A549 (cell line): Measurements from ENCODE around the gene HOXD9. TPM values are rescaled to one million over a fixed set of nuclear protein-coding genes. Genes with fewer than 3 reads are reported as not detected.

ENCODE experiments used
- ATAC-seq, 2 experiments: fragments of 200-7000 bp in 1 of 2; fragments of >200 bp in 1 of 2; cut with Nextera tagmentation in 1 of 2; cut with Tn5 transposase in 1 of 2; 3 replicates each; pipeline versions ENCODE4 v1.8.0 to v1.9.1; 2018 to 2020; ENCODE audit warnings: mild to moderate bottlenecking in 1 of 2, moderate library complexity in 1 of 2
- CTCF ChIA-PET: fragments of 300-600 bp; sonication (Branson Sonifier 250); formaldehyde crosslinking; extraction: SDS; loops from one replicate; lab custom pipeline; 2021; ENCODE audit warnings: antibody characterized with exemption, inconsistent platforms; lab: Yijun Ruan, JAX
- POLR2A ChIA-PET: fragments of 350-600 bp; formaldehyde crosslinking; extraction: SDS; loops from one replicate; lab custom pipeline; 2021; ENCODE audit warnings: antibody characterized with exemption, inconsistent platforms; lab: Yijun Ruan, JAX
- DNase-seq, 2 experiments: peaks; one replicate each; pipeline versions ENCODE4 v3.0.0 to v3.0.0-alpha.2; 2011 to 2016; ENCODE audit warnings: low read depth in 1 of 2, low spot score in 1 of 2
- FAIRE-seq: peaks from 2 replicates; lab custom pipeline; 2011; peaks lifted over from hg19 to GRCh38; lab: Jason Lieb, UNC
- H3K27ac ChIP-seq, 2 experiments: fragments of >200 bp; sonication (Bioruptor Twin); formaldehyde crosslinking; 3 replicates each; pipeline ENCODE4 v1.5.1; 2016 to 2017
- H3K4me1 ChIP-seq: fragments of >200 bp; sonication (Bioruptor Twin); formaldehyde crosslinking; 3 replicates; pipeline ENCODE4 v1.6.1; 2016
- H3K4me2 ChIP-seq: fragments of >200 bp; sonication (Bioruptor Twin); formaldehyde crosslinking; 3 replicates; pipeline ENCODE4 v1.6.1; 2016
- H3K4me3 ChIP-seq: fragments of >200 bp; sonication (Bioruptor Twin); formaldehyde crosslinking; 3 replicates; pipeline ENCODE4 v1.5.1; 2016
- H3K9me3 ChIP-seq: fragments of >200 bp; sonication (Bioruptor Twin); formaldehyde crosslinking; 3 replicates; pipeline ENCODE4 v1.6.1; 2016
- BHLHE40 ChIP-seq: IDR thresholded peaks from 2 replicates; pipeline ENCODE4 v1.6.1; 2012; ENCODE audit warnings: low read depth, low read length, inconsistent platforms
- JUN ChIP-seq, 2 experiments: fragments of >200 bp; sonication (Bioruptor Twin); formaldehyde crosslinking; IDR thresholded peaks; 2 replicates in 1 of 2; 3 replicates in 1 of 2; pipeline ENCODE4 v1.6.1; 2016 to 2017
- NFE2L2 ChIP-seq: fragments of 150-350 bp; conservative IDR thresholded peaks from 2 replicates; pipeline ENCODE4 v1.6.1; 2014; ENCODE audit warnings: low read length
- PBX3 ChIP-seq: IDR thresholded peaks from 2 replicates; pipeline ENCODE4 v1.6.1; 2012
- POLR2A ChIP-seq: IDR thresholded peaks from 2 replicates; pipeline ENCODE4 v1.6.1; 2012; ENCODE audit warnings: mild to moderate bottlenecking, low read length
- RCOR1 ChIP-seq: fragments of 150-350 bp; IDR thresholded peaks from 2 replicates; pipeline ENCODE4 v1.6.1; 2014; ENCODE audit warnings: antibody characterized with exemption, low read length, low read depth
- SREBF2 ChIP-seq: fragments of 450-650 bp; IDR thresholded peaks from 2 replicates; pipeline ENCODE4 v1.6.1; 2014; ENCODE audit warnings: mild to moderate bottlenecking, moderate library complexity
- TP53 ChIP-seq: fragments of 250-450 bp; sonication (Bioruptor Pico); IDR thresholded peaks from 2 replicates; pipeline ENCODE4 v1.5.0; 2021; ENCODE audit warnings: mild to moderate bottlenecking, moderate library complexity
- ZFP36 ChIP-seq: fragments of 450-650 bp; IDR thresholded peaks from 2 replicates; pipeline ENCODE4 v1.6.1; 2014; ENCODE audit warnings: borderline replicate concordance; ENCODE audit not compliant: partially characterized antibody
- ZSCAN20 ChIP-seq: fragments of 250-450 bp; sonication (Bioruptor Pico); IDR thresholded peaks from 2 replicates; pipeline ENCODE4 v1.8.0; 2022; ENCODE audit warnings: mild to moderate bottlenecking, moderate library complexity
- WGBS: methylation state at CpG from one replicate; pipeline ENCODE4 v1.1.6; 2017; ENCODE audit errors: missing lambda C conversion rate; 5-methylcytosine and 5-hydroxymethylcytosine counted together
- polyA plus RNA-seq, 4 experiments: library from polyadenylated mRNA; depleted of rRNA in 3 of 4; stranded (reverse); fragments of >200 nt; fragmentation: RNase III in 1 of 4; extraction: RNeasy Plus Mini Kit Qiagen cat#74134 plus additional on column Dnase treatment in 1 of 4; gene quantifications; 2 replicates in 3 of 4; 3 replicates in 1 of 4; pipeline ENCODE4 v1.2.3, GENCODE V29; 2011 to 2017
- small RNA-seq, 6 experiments: library from RNA; depleted of rRNA; stranded (forward); fragments of <200 nt; gene quantifications; one replicate each; pipeline ENCODE3, GENCODE V24; 2012

Gene HOXD9
- polyA plus RNA-seq, 2 of the 4 experiments (the other 2 are of a cell fraction): 0.45 to 1.0 TPM

DNA sequence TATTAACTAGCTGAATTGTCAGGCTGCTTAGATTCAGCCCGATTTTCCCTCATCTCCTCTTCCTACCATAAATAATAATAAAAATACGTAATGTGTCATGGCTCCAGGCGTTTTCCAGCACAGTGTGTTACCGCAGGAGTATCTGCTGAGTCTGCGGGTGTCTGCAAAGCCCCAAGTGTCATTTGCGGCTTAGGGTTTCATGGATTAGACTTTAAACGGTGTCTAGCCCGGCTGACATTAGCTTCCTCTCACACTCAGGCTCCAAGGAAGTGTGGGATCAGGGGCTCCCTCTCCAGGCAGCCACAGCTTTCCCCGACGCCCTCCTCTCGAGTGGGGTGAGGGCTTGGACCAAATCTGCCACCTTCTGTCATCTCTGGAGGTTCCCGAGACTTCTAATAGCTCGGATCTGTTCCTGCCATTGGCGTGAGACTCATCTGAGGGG is 51.9 kb downstream of the HOXD9 start:
- no peaks in the 10 kb centered on the region for H3K9me3 ChIP-seq
- 0 out of 6 replicates have a peak, but pooled peaks of 1 of the 2 experiments have one; percentile 24 for ATAC-seq
- no peak overlapping the region for H3K4me3 ChIP-seq
- TF ChIP-seq ZFP36: no peak
- no peak for TF ChIP-seq ZSCAN20 (CRISPR knock-in tag)
- no peak for TF ChIP-seq POLR2A
- TF ChIP-seq BHLHE40: no peak
- TF ChIP-seq NFE2L2: no peak
- no peak for TF ChIP-seq RCOR1
- TF ChIP-seq SREBF2: no peak
- TF ChIP-seq TP53 (CRISPR knock-in tag): no peak
- TF ChIP-seq JUN (IDR thresholded peaks at IDR 0.05): no peak
- no peak for TF ChIP-seq PBX3
- CTCF ChIA-PET: interaction anchor here (1.4 kb wide), 2 partner anchors 33 to 464 kb away, joined by 3 read pairs; no protein-coding TSS in a partner anchor
- WGBS: 53% methylated on average over 11 of the region's 14 CpGs
- no peak for FAIRE-seq
- POLR2A ChIA-PET: no interaction called here
- H3K4me1 ChIP-seq: peaks cover 6% of the 10 kb centered on the region; the same call in 1 of the 3 replicates
- H3K4me2 ChIP-seq: 0 out of 3 replicates have a peak overlapping the region, but pooled peaks have one; percentile 4
- no peak overlapping the region for H3K27ac ChIP-seq
- no peak for DNase-seq

Small RNA genes within 50 kb of the gene (small RNA-seq; reads per million reads assigned to genes)
- gene MIR10B: 30.3 to 1,226 (median 707) reads per million in 6 experiments

Other genes with a start within 250 kb of the HOXD9 start
- 21.2 and 24.7 TPM in 2 replicates for gene LNPK, start 120.5 kb upstream of the HOXD9 start, polyA plus RNA-seq (2011; rRNA removed)
- gene LNPK, start 120.5 kb upstream of the HOXD9 start, polyA plus RNA-seq (2017; fragmentation: RNase III; extraction: RNeasy Plus Mini Kit Qiagen cat#74134 plus additional on column Dnase treatment): 10.8 to 13.4 TPM (median 13.1 TPM) in 3 replicates
- gene EVX2, start 38.8 kb upstream of the HOXD9 start, polyA plus RNA-seq (2011; rRNA removed): 0.03 TPM in 2 replicates
- not detected in 3 replicates for gene EVX2, start 38.8 kb upstream of the HOXD9 start, polyA plus RNA-seq (2017; fragmentation: RNase III; extraction: RNeasy Plus Mini Kit Qiagen cat#74134 plus additional on column Dnase treatment)
- gene HOXD13, start 30.0 kb upstream of the HOXD9 start, polyA plus RNA-seq (2011; rRNA removed): 0.25 and 0.35 TPM in 2 replicates
- gene HOXD13, start 30.0 kb upstream of the HOXD9 start, polyA plus RNA-seq (2017; fragmentation: RNase III; extraction: RNeasy Plus Mini Kit Qiagen cat#74134 plus additional on column Dnase treatment): 0.12 to 0.17 TPM (median 0.13 TPM) in 3 replicates
- not detected in 2 replicates for gene HOXD12, start 22.9 kb upstream of the HOXD9 start, polyA plus RNA-seq (2011; rRNA removed)
- gene HOXD12, start 22.9 kb upstream of the HOXD9 start, polyA plus RNA-seq (2017; fragmentation: RNase III; extraction: RNeasy Plus Mini Kit Qiagen cat#74134 plus additional on column Dnase treatment): not detected in 3 replicates
- gene HOXD11, start 15.4 kb upstream of the HOXD9 start, polyA plus RNA-seq (2011; rRNA removed): 2.6 and 2.9 TPM in 2 replicates
- gene HOXD11, start 15.4 kb upstream of the HOXD9 start, polyA plus RNA-seq (2017; fragmentation: RNase III; extraction: RNeasy Plus Mini Kit Qiagen cat#74134 plus additional on column Dnase treatment): 3.7 to 4.9 TPM (median 4.8 TPM) in 3 replicates
- 4.6 and 4.8 TPM in 2 replicates for gene HOXD10, start 5.9 kb upstream of the HOXD9 start, polyA plus RNA-seq (2011; rRNA removed)
- 3.7 to 5.4 TPM (median 4.3 TPM) in 3 replicates for gene HOXD10, start 5.9 kb upstream of the HOXD9 start, polyA plus RNA-seq (2017; fragmentation: RNase III; extraction: RNeasy Plus Mini Kit Qiagen cat#74134 plus additional on column Dnase treatment)
- 6.4 and 8.5 TPM in 2 replicates for gene HOXD8, start 7.0 kb downstream of the HOXD9 start, polyA plus RNA-seq (2011; rRNA removed)
- 3.5 to 3.9 TPM (median 3.8 TPM) in 3 replicates for gene HOXD8, start 7.0 kb downstream of the HOXD9 start, polyA plus RNA-seq (2017; fragmentation: RNase III; extraction: RNeasy Plus Mini Kit Qiagen cat#74134 plus additional on column Dnase treatment)
- gene HOXD4, start 28.8 kb downstream of the HOXD9 start, polyA plus RNA-seq (2011; rRNA removed): 0.27 and 0.28 TPM in 2 replicates
- gene HOXD4, start 28.8 kb downstream of the HOXD9 start, polyA plus RNA-seq (2017; fragmentation: RNase III; extraction: RNeasy Plus Mini Kit Qiagen cat#74134 plus additional on column Dnase treatment): 0.54 to 0.92 TPM (median 0.87 TPM) in 3 replicates
- 0.27 and 0.70 TPM in 2 replicates for gene HOXD3, start 34.6 kb downstream of the HOXD9 start, polyA plus RNA-seq (2011; rRNA removed)
- gene HOXD3, start 34.6 kb downstream of the HOXD9 start, polyA plus RNA-seq (2017; fragmentation: RNase III; extraction: RNeasy Plus Mini Kit Qiagen cat#74134 plus additional on column Dnase treatment): 0.14 to 0.36 TPM (median 0.18 TPM) in 3 replicates
- 0.12 and 0.17 TPM in 2 replicates for gene HOXD1, start 65.9 kb downstream of the HOXD9 start, polyA plus RNA-seq (2011; rRNA removed)
- gene HOXD1, start 65.9 kb downstream of the HOXD9 start, polyA plus RNA-seq (2017; fragmentation: RNase III; extraction: RNeasy Plus Mini Kit Qiagen cat#74134 plus additional on column Dnase treatment): 0.11 to 0.17 TPM (median 0.12 TPM) in 3 replicates
- 77.2 and 81.8 TPM in 2 replicates for gene MTX2, start 146.7 kb downstream of the HOXD9 start, polyA plus RNA-seq (2011; rRNA removed)
- gene MTX2, start 146.7 kb downstream of the HOXD9 start, polyA plus RNA-seq (2017; fragmentation: RNase III; extraction: RNeasy Plus Mini Kit Qiagen cat#74134 plus additional on column Dnase treatment): 56.9 to 60.1 TPM (median 58.5 TPM) in 3 replicates